ENCODE measurements around the gene SLU7.

GRCh38 chr5:160423099-160423498 lies 4.2 kb upstream of the SLU7 start:
- no peak for TF ChIP-seq SMC3 (conservative IDR thresholded peaks at IDR 0.05; ENCODE audit: poor library complexity)
- no peak for TF ChIP-seq EP300 (conservative IDR thresholded peaks at IDR 0.05; ENCODE audit: poor library complexity, severe bottlenecking)
- TF ChIP-seq CTCF (IDR thresholded peaks at IDR 0.05; ENCODE audit: poor library complexity, severe bottlenecking) = no peak
- TF ChIP-seq TAF1 (IDR thresholded peaks at IDR 0.05; ENCODE audit: low read depth) = no peak
- TF ChIP-seq POLR2AphosphoS5 (IDR thresholded peaks at IDR 0.05) = no peak
- TF ChIP-seq EZH2 (IDR thresholded peaks at IDR 0.05; ENCODE audit: borderline replicate concordance, insufficient read depth, low read length, poor library complexity, severe bottlenecking) = no peak
- no peak for TF ChIP-seq MXI1 (conservative IDR thresholded peaks at IDR 0.05; ENCODE audit: poor library complexity, severe bottlenecking)
- no peak for TF ChIP-seq REST (IDR thresholded peaks at IDR 0.05; ENCODE audit: borderline replicate concordance)
- no peak for TF ChIP-seq RAD21 (conservative IDR thresholded peaks at IDR 0.05)
